Gastrocnemius medialis (tissue), 4 donors: ENCODE measurements around the gene PDIA5. TPM values are rescaled to one million over a fixed set of nuclear protein-coding genes. Genes with fewer than 3 reads are reported as not detected.

ENCODE experiments used
- ATAC-seq, 2 donors: fragments of 150-250 bp; one replicate each; pipeline ENCODE4 v1.9.1; 2016
- DNase-seq, 2 donors: peaks; one replicate each; pipeline ENCODE4 v3.0.0-alpha.2; 2019
- H3K27ac ChIP-seq, 4 donors: fragments of 200-600 bp; sonication (generic); 1 replicate in 1 of 4; 2 replicates in 3 of 4; pipeline ENCODE4 v1.5.1; 2016 to 2018; ENCODE audit warnings: mild to moderate bottlenecking in 2 of 4, moderate library complexity in 1 of 4
- H3K27me3 ChIP-seq, 3 donors: fragments of 200-600 bp; sonication (generic) in 2 of 3; 1 replicate in 1 of 3; 2 replicates in 2 of 3; pipeline versions ENCODE4 v1.5.1 to v1.6.0; 2016 to 2019; ENCODE audit warnings: mild to moderate bottlenecking in 1 of 3, moderate library complexity in 1 of 3
- H3K36me3 ChIP-seq, 2 donors: fragments of 200-600 bp; sonication (generic) in 1 of 2; one replicate each; pipeline ENCODE4 v1.5.1; 2017 to 2018
- H3K4me1 ChIP-seq, 2 donors: fragments of 200-600 bp; sonication (generic) in 1 of 2; one replicate each; pipeline ENCODE4 v1.5.1; 2016 to 2017; ENCODE audit warnings: mild to moderate bottlenecking in 2 of 2
- H3K4me3 ChIP-seq, 4 donors: fragments of 200-600 bp; sonication (generic) in 3 of 4; 1 replicate in 1 of 4; 2 replicates in 3 of 4; pipeline ENCODE4 v1.5.1; 2016 to 2019; ENCODE audit warnings: mild to moderate bottlenecking in 2 of 4
- H3K9me3 ChIP-seq, 3 donors: fragments of 200-600 bp; sonication (generic) in 2 of 3; 1 replicate in 1 of 3; 2 replicates in 2 of 3; pipeline ENCODE4 v1.5.1; 2016 to 2019
- CTCF ChIP-seq, 5 experiments: fragments of 450-650 bp in 3 of 5; fragments of 200-600 bp in 2 of 5; sonication (generic) in 2 of 5; IDR thresholded peaks in 4 of 5; conservative IDR thresholded peaks in 1 of 5; 1 replicate in 4 of 5; 2 replicates in 1 of 5; pipeline ENCODE4 v1.5.1; 2016 to 2019; ENCODE audit warnings: antibody characterized with exemption in 5 of 5, mild to moderate bottlenecking in 3 of 5, moderate library complexity in 3 of 5
- POLR2A ChIP-seq, 2 donors: fragments of 450-650 bp; IDR thresholded peaks; one replicate each; pipeline ENCODE4 v1.6.1; 2017; ENCODE audit warnings: antibody characterized with exemption in 2 of 2, mild to moderate bottlenecking in 2 of 2, moderate library complexity in 2 of 2
- in situ Hi-C, 4 donors: fragments of 200-750 bp; cut with MboI; loops; one replicate each; pipeline versions ENCODE4 v1.15.0 to v1.8.0; 2017; ENCODE audit warnings: low sequenced_read_pairs in 4 of 4
- intact Hi-C: fragments of 100-400 bp; cut with DNase I; formaldehyde crosslinking; loops from one replicate; pipeline ENCODE4 v1.15.1; 2023; ENCODE audit warnings: low total_unique reads
- total RNA-seq, 4 donors: library from RNA; depleted of rRNA; stranded (reverse); fragments of >200 nt; gene quantifications; one replicate each; pipeline versions ENCODE4 v1.1.0 to v1.2.3, GENCODE V29; 2016

The PDIA5 gene
- total RNA-seq, 4 donors from 2014 or later = 2.3 to 4.2 (median 3.0) TPM

- intact Hi-C loops = no loop called here
Observed at GRCh38 chr3:123161167-123161566, 94.3 kb downstream of the PDIA5 start.

GRCh38 chr3:123163141-123163540 lies 96.3 kb downstream of the PDIA5 start:
- no peak for ATAC-seq
- no peak overlapping the region for H3K27ac ChIP-seq
- DNase-seq = no peak
- peaks cover 0 to 5% of the 10 kb centered on the region in 2 donors for H3K36me3 ChIP-seq
- intact Hi-C loops (no loop called here), in situ Hi-C loops (no loop called here)
- H3K4me3 ChIP-seq = no peak overlapping the region
- H3K4me1 ChIP-seq = no peaks in the 10 kb centered on the region
- H3K9me3 ChIP-seq = no peaks in the 10 kb centered on the region
- H3K27me3 ChIP-seq = no peaks in the 10 kb centered on the region
- TF ChIP-seq CTCF (IDR thresholded peaks at IDR 0.05 in 4 of 5, conservative IDR thresholded peaks at IDR 0.05 in 1 of 5) = no peak
- no peak for TF ChIP-seq POLR2A (IDR thresholded peaks at IDR 0.05)

More at GRCh38 chr3:123161167-123161566, 94.3 kb downstream of the PDIA5 start:
- no peak for DNase-seq
- ATAC-seq = no peak
- in situ Hi-C loops = no loop called here
- H3K4me3 ChIP-seq = no peak overlapping the region
- H3K9me3 ChIP-seq = no peaks in the 10 kb centered on the region
- no peaks in the 10 kb centered on the region for H3K27me3 ChIP-seq
- no peak for TF ChIP-seq CTCF (IDR thresholded peaks at IDR 0.05 in 4 of 5, conservative IDR thresholded peaks at IDR 0.05 in 1 of 5)
- no peak for TF ChIP-seq POLR2A (IDR thresholded peaks at IDR 0.05)
- H3K36me3 ChIP-seq = peaks cover 0 to 5% of the 10 kb centered on the region in 2 donors
- H3K4me1 ChIP-seq = no peaks in the 10 kb centered on the region
- H3K27ac ChIP-seq = no peak overlapping the region

GRCh38 chr3:123165163-123165562 lies 98.3 kb downstream of the PDIA5 start:
- Histone ChIP-seq H3K9me3 (no peaks in the 10 kb centered on the region), H3K4me1 (no peaks in the 10 kb centered on the region), H3K27ac (no peak overlapping the region), H3K4me3 (no peak overlapping the region), H3K27me3 (no peaks in the 10 kb centered on the region), H3K36me3 (peaks cover 0 to 5% of the 10 kb centered on the region in 2 donors)
- no peak for DNase-seq
- intact Hi-C loops = no loop called here
- in situ Hi-C loops = no loop called here
- TF ChIP-seq CTCF (IDR thresholded peaks at IDR 0.05 in 4 of 5, conservative IDR thresholded peaks at IDR 0.05 in 1 of 5) (no peak), POLR2A (IDR thresholded peaks at IDR 0.05) (no peak)
- ATAC-seq = no peak

- H3K36me3 ChIP-seq = peaks cover 0 to 5% of the 10 kb centered on the region in 2 donors
Observed at GRCh38 chr3:123167686-123168085, 100.9 kb downstream of the PDIA5 start.

More at GRCh38 chr3:123167686-123168085, 100.9 kb downstream of the PDIA5 start:
- H3K4me1 ChIP-seq = no peaks in the 10 kb centered on the region
- in situ Hi-C loops (no loop called here), intact Hi-C loops (no loop called here)
- no peak overlapping the region for H3K4me3 ChIP-seq
- H3K27me3 ChIP-seq = no peaks in the 10 kb centered on the region
- no peak for TF ChIP-seq CTCF (IDR thresholded peaks at IDR 0.05 in 4 of 5, conservative IDR thresholded peaks at IDR 0.05 in 1 of 5)
- TF ChIP-seq POLR2A (IDR thresholded peaks at IDR 0.05) = no peak
- H3K27ac ChIP-seq = no peak overlapping the region
- H3K9me3 ChIP-seq = no peaks in the 10 kb centered on the region
- no peak for ATAC-seq
- DNase-seq = no peak
